ENCODE measurements around the gene JAG2.

The JAG2 gene

GRCh38 chr14:105203701-105204100 lies 35.1 kb upstream of the JAG2 start:
- no peak for DNase-seq (ENCODE audit: low read depth)

GRCh38 chr14:105203057-105203531 lies 34.5 kb upstream of the JAG2 start:
- DNase-seq (ENCODE audit: low read depth): no peak

DNA sequence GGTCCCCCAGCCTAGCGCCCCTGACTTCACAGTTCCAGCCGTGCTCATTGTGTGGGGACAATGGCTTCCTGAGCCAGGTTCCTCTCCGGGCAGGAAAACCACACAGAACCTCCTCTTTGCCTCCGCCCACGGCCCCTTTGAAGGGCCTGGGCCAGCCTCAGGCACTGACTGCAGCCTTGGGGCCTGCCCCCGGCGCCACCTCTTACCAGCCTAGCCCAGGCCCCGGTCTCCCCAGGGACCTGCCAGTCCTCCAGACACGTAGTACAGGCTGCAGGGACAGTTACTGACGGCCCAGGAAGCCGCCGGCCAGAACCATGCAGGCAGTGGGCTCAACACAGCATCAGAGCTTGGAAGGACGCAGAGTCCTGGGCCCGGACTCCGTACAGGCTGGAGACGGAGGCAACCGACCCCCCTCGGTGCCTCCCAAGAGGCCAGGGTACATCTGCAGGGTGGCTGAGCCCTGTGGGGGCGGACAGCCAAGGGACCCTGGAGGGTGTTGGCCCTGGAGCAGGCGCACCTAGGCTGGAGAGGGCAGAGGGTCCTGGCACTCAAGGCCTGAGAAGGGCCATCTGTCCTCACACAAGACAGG lies 33.4 kb upstream of the JAG2 start:
- DNase-seq (ENCODE audit: low read depth): no peak

- no peak for DNase-seq (ENCODE audit: low read depth)
Measured at GRCh38 chr14:105201156-105201924, 32.8 kb upstream of the JAG2 start.

- no peak for DNase-seq (ENCODE audit: low read depth)
Measured at GRCh38 chr14:105200641-105201040, 32.1 kb upstream of the JAG2 start.

DNA sequence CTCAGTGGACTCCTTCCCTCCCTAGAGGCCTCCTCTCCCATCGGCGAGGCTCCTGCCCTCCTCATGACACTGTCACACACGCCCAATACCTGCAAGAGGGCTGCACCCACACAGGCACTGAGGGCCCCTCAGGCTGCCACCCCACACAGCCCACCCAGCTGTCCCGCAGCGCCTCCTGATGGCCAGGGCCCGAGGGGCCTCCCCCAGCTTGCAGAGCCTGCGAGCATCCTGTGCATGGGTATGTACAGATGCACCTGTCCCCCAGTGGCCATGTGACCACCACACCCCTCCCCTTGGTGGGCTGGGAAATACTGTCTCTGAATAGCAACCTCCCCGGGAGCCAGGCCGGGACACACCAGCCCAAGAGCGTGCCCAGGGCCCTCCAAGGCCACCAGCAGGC lies 31.5 kb upstream of the JAG2 start:
- DNase-seq (ENCODE audit: low read depth): no peak

DNA sequence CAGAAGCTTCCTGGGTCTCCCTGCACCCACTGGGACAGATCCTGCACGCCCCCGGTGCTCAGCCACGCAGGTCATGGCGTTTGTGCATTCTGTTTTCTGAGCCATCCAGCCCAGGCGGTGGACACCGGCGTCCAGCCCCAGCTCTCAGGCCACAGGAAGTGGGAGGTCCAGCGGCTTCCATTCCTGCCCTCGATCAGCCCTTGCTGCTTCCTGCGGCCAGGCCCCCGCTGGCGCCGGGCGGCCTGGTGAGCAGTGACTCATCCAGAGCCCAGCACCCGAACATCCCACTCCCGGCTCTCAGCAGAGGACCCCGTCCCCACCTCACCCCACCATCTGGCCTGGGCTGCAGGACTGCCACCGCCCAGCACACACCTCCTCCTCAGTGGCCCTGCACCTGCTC lies 30.5 kb upstream of the JAG2 start:
- DNase-seq (ENCODE audit: low read depth): no peak

GRCh38 chr14:105198588-105198987 lies 30.0 kb upstream of the JAG2 start:
- DNase-seq (ENCODE audit: low read depth): no peak

GRCh38 chr14:105197211-105197641 lies 28.6 kb upstream of the JAG2 start:
- DNase-seq (ENCODE audit: low read depth): no peak

DNA sequence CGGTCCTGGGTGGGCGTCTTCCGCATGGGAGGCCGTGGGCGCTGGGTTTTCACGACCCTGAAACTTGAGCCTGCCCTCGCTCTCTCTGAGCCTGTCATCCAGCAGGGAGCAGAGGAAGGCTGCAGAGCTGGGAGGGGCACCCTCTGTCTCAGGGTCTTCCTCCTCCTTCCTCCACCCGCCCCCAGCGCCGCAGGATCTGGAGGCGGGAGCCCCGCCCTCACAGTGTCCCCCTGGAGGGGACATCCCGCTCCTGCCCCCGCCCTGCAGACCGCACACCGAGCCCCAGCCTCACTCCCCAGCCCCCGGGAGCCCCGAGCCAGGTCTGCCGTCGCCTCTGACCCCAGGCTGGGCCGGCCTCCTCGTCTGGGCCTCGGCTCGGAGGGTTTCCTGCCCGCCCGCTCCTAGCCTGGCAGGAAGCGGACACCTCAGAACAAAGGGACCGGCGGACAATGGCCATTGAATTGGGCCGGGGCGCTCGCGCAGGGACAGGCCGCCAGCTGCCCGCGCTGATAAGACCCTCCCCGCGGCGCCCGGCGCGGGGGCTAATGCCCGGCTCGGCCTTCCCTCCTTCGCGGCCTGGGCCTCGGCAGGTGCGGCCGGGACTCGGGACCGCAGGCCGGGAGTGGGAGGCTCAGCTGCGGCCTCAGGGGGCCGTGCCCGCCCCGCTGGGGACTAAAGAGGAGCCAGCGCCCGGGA lies 27.8 kb upstream of the JAG2 start:
- DNase-seq (ENCODE audit: low read depth): no peak

DNA sequence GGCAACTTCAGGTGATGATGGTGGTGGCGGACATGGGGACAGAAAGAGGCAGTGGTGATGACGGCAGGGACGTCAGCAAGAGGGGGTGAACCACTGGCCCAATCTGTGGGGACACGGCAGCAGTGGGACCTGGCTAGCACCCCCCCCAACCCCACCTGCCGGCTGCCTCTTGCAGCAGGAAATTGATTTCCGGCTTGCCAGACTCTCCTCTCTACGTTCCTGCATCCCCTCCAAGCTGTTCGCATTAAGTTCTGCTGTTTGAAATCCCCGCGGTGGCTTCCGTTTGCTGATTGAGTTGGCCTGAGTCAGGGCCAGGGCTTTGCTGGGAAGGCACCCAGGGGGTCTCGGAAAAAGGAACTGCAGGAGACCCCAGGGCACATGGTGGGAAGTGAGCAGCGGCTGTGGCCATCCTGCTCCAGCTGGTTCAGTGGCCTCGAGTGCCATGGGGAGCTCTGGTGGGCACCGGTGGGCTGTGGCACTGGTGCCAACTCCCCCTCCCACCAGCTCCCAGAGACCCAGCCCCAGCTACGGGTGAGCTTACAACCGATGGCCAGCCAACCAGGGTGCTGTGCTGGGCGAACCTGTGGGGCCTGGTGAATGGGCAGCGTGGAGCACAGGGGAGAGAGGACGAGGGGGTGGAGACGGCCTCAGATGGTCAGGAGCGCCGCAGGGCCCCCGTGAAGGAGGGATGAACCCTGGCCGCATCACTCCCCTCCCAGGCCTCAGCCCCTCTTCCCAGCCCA lies 27.1 kb upstream of the JAG2 start:
- no peak for DNase-seq (ENCODE audit: low read depth)

GRCh38 chr14:105195051-105195450 lies 26.5 kb upstream of the JAG2 start:
- no peak for DNase-seq (ENCODE audit: low read depth)

GRCh38 chr14:105193916-105194782 lies 25.6 kb upstream of the JAG2 start:
- no peak for DNase-seq (ENCODE audit: low read depth)

DNA sequence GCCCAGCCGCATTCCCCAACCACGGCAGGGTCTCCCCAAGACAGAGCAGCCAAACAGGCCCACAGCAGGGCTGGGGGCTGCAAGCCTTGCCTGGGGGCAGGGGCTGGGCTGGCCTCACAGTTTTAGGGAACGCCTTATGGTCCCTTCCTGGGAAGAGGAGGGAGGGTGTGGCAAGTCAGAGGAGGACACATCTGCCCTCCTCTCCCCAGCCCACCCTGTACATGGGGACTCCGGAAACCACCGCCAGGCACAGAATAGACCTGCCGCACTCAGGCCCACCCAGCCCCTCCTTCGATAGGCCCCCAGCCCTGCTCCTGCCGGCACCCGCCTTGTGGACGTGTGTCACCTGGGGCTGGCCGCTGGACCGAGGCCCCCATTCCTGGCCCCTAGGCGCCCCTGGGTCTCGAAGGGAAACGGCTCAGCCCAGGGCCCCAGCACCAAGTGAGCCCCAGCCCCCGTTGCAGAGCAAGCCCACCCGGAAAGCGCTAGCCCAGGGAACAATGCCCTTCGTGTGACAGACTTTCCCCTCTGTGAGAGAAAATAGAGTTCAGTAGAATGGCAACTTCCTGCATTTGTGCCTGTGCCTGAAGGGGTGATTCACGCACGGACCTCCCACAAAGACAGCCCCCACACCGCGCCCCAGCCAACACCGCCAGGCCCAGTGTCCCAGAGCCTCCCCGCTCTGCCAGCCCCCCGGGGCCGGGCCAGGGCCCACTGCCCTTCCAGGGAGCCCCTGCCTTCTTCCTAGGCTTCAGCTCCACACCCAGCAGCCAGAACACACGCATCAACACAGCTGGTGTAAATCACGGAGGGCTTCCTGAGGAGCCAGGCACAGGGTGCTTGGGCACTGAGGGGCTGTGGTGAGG lies 24.5 kb upstream of the JAG2 start:
- no peak for DNase-seq (ENCODE audit: low read depth)

DNA sequence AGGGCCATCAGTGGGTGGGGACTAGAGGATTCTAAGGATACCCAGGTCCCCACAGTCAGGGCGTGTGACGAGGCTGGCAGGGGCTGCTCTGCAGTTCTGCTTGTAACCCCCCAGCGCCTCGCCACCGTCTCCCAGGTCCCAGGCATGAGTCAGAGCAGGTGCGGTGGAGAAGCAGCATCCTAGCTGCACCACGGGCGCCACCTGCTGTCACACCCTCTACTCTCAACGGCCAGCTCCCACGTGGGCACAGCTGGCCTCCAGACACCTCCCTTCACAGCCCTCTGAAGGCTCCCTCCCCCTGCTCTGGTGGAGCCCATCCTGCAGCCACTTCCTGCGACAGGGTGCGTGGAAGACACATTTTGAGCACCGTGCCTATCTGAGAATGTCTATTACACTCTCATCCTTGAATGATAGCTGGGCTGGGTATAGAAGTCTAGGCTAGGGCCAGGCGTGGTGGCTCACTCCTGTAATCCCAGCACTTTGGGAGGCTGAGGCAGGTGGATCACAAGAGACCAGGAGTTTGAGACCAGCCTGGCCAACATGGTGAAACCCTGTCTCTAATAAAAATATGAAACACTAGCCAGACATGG lies 19.5 kb upstream of the JAG2 start:
- no peak for DNase-seq (ENCODE audit: low read depth)

DNA sequence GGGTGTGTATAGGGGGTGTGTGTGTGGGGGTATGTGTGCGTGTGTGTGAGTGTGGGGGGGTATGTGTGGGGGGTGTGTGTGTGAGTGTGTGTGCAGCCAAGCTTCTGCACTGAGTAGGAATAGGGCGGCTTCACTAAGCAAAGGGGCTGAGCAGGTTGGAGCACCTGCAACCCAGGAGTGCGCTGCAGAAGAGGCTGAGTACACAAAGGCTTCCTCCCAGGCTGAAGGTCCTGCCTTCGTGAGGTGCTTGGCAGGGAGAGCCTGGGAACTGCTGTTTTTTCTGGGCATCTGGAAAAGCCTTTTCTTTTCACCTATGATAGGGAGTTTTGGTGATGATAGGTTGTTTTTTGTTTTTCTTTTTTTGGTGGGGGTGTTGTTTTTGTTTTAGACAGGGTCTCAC lies 18.5 kb upstream of the JAG2 start:
- DNase-seq (ENCODE audit: low read depth): no peak

GRCh38 chr14:105185973-105186372 lies 17.4 kb upstream of the JAG2 start:
- DNase-seq (ENCODE audit: low read depth): no peak

GRCh38 chr14:105185001-105185400 lies 16.4 kb upstream of the JAG2 start:
- DNase-seq (ENCODE audit: low read depth): no peak

- DNase-seq (ENCODE audit: low read depth): no peak
Measured at GRCh38 chr14:105184461-105184860, 15.9 kb upstream of the JAG2 start.

Data from CMK (cell line).